GM18502 (cell line): ENCODE results near the gene MAEA.

Experiments used
- ATAC-seq: cut with Tn5 transposase; IDR thresholded peaks from one replicate; pipeline ENCODE4 v1.9.1; 2021; ENCODE audit warnings: mild to moderate bottlenecking; ENCODE audit not compliant: unreplicated experiment, poor library complexity

The MAEA gene

GRCh38 chr4:1349359-1350168 lies 59.9 kb downstream of the MAEA start:
- ATAC-seq, result no peak

- no peak for ATAC-seq
These were observed 60.5 kb downstream of the MAEA start for GRCh38 chr4:1350169-1350520.

- ATAC-seq, result no peak
These were observed 62.3 kb downstream of the MAEA start for GRCh38 chr4:1351854-1352566.

GRCh38 chr4:1352567-1352900 lies 62.8 kb downstream of the MAEA start:
- no peak for ATAC-seq

- no peak for ATAC-seq
These were observed 63.7 kb downstream of the MAEA start for GRCh38 chr4:1353186-1354055.

GRCh38 chr4:1354136-1354982 lies 64.7 kb downstream of the MAEA start:
- ATAC-seq, result no peak

GRCh38 chr4:1354983-1355275 lies 65.2 kb downstream of the MAEA start:
- no peak for ATAC-seq

GRCh38 chr4:1355378-1355777 lies 65.7 kb downstream of the MAEA start:
- no peak for ATAC-seq

- ATAC-seq, result no peak
These were observed 66.7 kb downstream of the MAEA start for GRCh38 chr4:1356181-1356998.

GRCh38 chr4:1357356-1358248 lies 67.9 kb downstream of the MAEA start:
- no peak for ATAC-seq

- no peak for ATAC-seq
These were observed 68.9 kb downstream of the MAEA start for GRCh38 chr4:1358421-1359143.

- no peak for ATAC-seq
These were observed 69.4 kb downstream of the MAEA start for GRCh38 chr4:1359144-1359501.

- no peak for ATAC-seq
These were observed 70.3 kb downstream of the MAEA start for GRCh38 chr4:1359976-1360375.

- no peak for ATAC-seq
These were observed 71.0 kb downstream of the MAEA start for GRCh38 chr4:1360423-1361283.

- ATAC-seq, result no peak
These were observed 71.7 kb downstream of the MAEA start for GRCh38 chr4:1361431-1361830.

GRCh38 chr4:1362046-1362445 lies 72.4 kb downstream of the MAEA start:
- ATAC-seq, result no peak

- no peak for ATAC-seq
These were observed 72.8 kb downstream of the MAEA start for GRCh38 chr4:1362521-1362920.
